RWPE2 (cell line): Measurements from ENCODE around the gene TNRC6C.

Experiments used
- ATAC-seq: fragments of 200-7000 bp; cut with Tn5 transposase; 3 replicates; pipeline ENCODE4 v1.9.1; 2021; ENCODE audit warnings: low read depth
- DNase-seq: peaks from one replicate; pipeline ENCODE4 v3.0.0-alpha.2; 2020; ENCODE audit warnings: low spot score
- H3K27ac ChIP-seq: fragments of 450-650 bp; 2 replicates; pipeline ENCODE4 v1.5.1; 2017; ENCODE audit warnings: mild to moderate bottlenecking; ENCODE audit not compliant: poor library complexity, severe bottlenecking
- H3K27me3 ChIP-seq: fragments of 250-450 bp; sonication (Bioruptor Pico); 2 replicates; pipeline ENCODE4 v1.5.1; 2021; ENCODE audit warnings: mild to moderate bottlenecking, moderate library complexity; ENCODE audit not compliant: insufficient read depth, poor library complexity, severe bottlenecking
- H3K36me3 ChIP-seq: fragments of 250-450 bp; sonication (Bioruptor Pico); 2 replicates; pipeline ENCODE4 v1.5.1; 2020; ENCODE audit warnings: low read depth, mild to moderate bottlenecking, moderate library complexity
- H3K4me1 ChIP-seq: fragments of 250-450 bp; sonication (Bioruptor Pico); 2 replicates; pipeline ENCODE4 v1.5.1; 2021; ENCODE audit warnings: mild to moderate bottlenecking, moderate library complexity; ENCODE audit not compliant: insufficient read depth, poor library complexity, severe bottlenecking
- H3K4me3 ChIP-seq: fragments of 250-450 bp; sonication (Bioruptor Pico); 2 replicates; pipeline ENCODE4 v1.5.1; 2021; ENCODE audit warnings: mild to moderate bottlenecking, moderate library complexity; ENCODE audit not compliant: severe bottlenecking
- H3K9me3 ChIP-seq: fragments of 250-450 bp; sonication (Bioruptor Pico); 2 replicates; pipeline ENCODE4 v1.5.1; 2021; ENCODE audit warnings: mild to moderate bottlenecking, moderate library complexity; ENCODE audit not compliant: severe bottlenecking
- TF ChIP-seq, protein P1 (sequence below): fragments of 450-650 bp; IDR thresholded peaks from one replicate; pipeline ENCODE4 v1.5.1; 2017; ENCODE audit warnings: mild to moderate bottlenecking, moderate library complexity; ENCODE audit not compliant: poor library complexity, severe bottlenecking

The TNRC6C gene

GRCh38 chr17:78123258-78123929 is 164.9 kb downstream of the TNRC6C start:
- no peaks in the 10 kb centered on the region for H3K27me3 ChIP-seq
- H3K4me1 ChIP-seq, result no peaks in the 10 kb centered on the region
- TF ChIP-seq, protein P1, sequence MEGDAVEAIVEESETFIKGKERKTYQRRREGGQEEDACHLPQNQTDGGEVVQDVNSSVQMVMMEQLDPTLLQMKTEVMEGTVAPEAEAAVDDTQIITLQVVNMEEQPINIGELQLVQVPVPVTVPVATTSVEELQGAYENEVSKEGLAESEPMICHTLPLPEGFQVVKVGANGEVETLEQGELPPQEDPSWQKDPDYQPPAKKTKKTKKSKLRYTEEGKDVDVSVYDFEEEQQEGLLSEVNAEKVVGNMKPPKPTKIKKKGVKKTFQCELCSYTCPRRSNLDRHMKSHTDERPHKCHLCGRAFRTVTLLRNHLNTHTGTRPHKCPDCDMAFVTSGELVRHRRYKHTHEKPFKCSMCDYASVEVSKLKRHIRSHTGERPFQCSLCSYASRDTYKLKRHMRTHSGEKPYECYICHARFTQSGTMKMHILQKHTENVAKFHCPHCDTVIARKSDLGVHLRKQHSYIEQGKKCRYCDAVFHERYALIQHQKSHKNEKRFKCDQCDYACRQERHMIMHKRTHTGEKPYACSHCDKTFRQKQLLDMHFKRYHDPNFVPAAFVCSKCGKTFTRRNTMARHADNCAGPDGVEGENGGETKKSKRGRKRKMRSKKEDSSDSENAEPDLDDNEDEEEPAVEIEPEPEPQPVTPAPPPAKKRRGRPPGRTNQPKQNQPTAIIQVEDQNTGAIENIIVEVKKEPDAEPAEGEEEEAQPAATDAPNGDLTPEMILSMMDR, result no peak
- peaks cover 20% of the 10 kb centered on the region for H3K36me3 ChIP-seq
- no peak for DNase-seq
- H3K4me3 ChIP-seq, result no peak overlapping the region
- no peak for ATAC-seq
- H3K27ac ChIP-seq, result no peak overlapping the region
- no peaks in the 10 kb centered on the region for H3K9me3 ChIP-seq

- no peaks in the 10 kb centered on the region for H3K27me3 ChIP-seq
- no peak overlapping the region for H3K27ac ChIP-seq
- DNase-seq (no peak), ATAC-seq (no peak)
- TF ChIP-seq, protein P1, result no peak
- peaks cover 20% of the 10 kb centered on the region for H3K36me3 ChIP-seq
- no peaks in the 10 kb centered on the region for H3K9me3 ChIP-seq
- H3K4me3 ChIP-seq, result no peak overlapping the region
- peaks cover 4% of the 10 kb centered on the region for H3K4me1 ChIP-seq
Measured at GRCh38 chr17:78124081-78124835, 165.8 kb downstream of the TNRC6C start.

- Histone ChIP-seq H3K36me3 (peaks cover 20% of the 10 kb centered on the region), H3K4me3 (no peak overlapping the region), H3K9me3 (no peaks in the 10 kb centered on the region), H3K27ac (no peak overlapping the region), H3K4me1 (peaks cover 4% of the 10 kb centered on the region), H3K27me3 (no peaks in the 10 kb centered on the region)
- no peak for ATAC-seq
- TF ChIP-seq, protein P1, result no peak
- no peak for DNase-seq
Measured at GRCh38 chr17:78124836-78125137, 166.3 kb downstream of the TNRC6C start.

- ATAC-seq (no peak), DNase-seq (no peak)
- Histone ChIP-seq H3K9me3 (no peaks in the 10 kb centered on the region), H3K36me3 (peaks cover 20% of the 10 kb centered on the region), H3K27me3 (no peaks in the 10 kb centered on the region), H3K27ac (no peak overlapping the region), H3K4me3 (no peak overlapping the region), H3K4me1 (peaks cover 4% of the 10 kb centered on the region)
- TF ChIP-seq, protein P1, result no peak
Measured at GRCh38 chr17:78125138-78125913, 166.8 kb downstream of the TNRC6C start.
